Colonic mucosa (tissue), 4 donors: ENCODE data around the gene RCN1. TPM values are rescaled to one million over a fixed set of nuclear protein-coding genes. Genes with fewer than 3 reads are reported as not detected.
A peak's percentile ranks its signal among the peaks of the same experiment; 100 is the strongest.

Experiments used
- DNase-seq: peaks from one replicate; pipeline ENCODE4 v3.0.0-alpha.2; 2020
- H3K27ac ChIP-seq: fragments of 200-600 bp; one replicate; pipeline ENCODE4 v1.8.0; 2021
- H3K27me3 ChIP-seq: fragments of 200-600 bp; one replicate; pipeline ENCODE4 v1.8.0; 2021
- H3K36me3 ChIP-seq: fragments of 200-600 bp; one replicate; pipeline ENCODE4 v1.8.0; 2021
- H3K4me1 ChIP-seq: fragments of 200-600 bp; one replicate; pipeline ENCODE4 v1.8.0; 2021; ENCODE audit warnings: mild to moderate bottlenecking
- H3K4me3 ChIP-seq: fragments of 200-600 bp; one replicate; pipeline ENCODE4 v1.8.0; 2021
- H3K9ac ChIP-seq, 2 donors: one replicate each; pipeline ENCODE4 v1.7.0; 2013; ENCODE audit warnings: control low read depth in 2 of 2, low read depth in 2 of 2, low read length in 2 of 2
- H3K9me3 ChIP-seq: fragments of 200-600 bp; one replicate; pipeline ENCODE4 v1.8.0; 2021
- CTCF ChIP-seq: fragments of 200-600 bp; IDR thresholded peaks from one replicate; pipeline ENCODE4 v1.8.0; 2022; ENCODE audit warnings: antibody characterized with exemption, mild to moderate bottlenecking
- intact Hi-C: fragments of 100-400 bp; cut with DNase I; formaldehyde crosslinking; loops from one replicate; pipeline ENCODE4 v1.14.1; 2022
- total RNA-seq, 2 donors: library from RNA; stranded (reverse); fragmentation: NEBNext Ultra II Directional in 1 of 2; extraction: Animal tissue kit (Norgen Biotek cat#: 25700) in 1 of 2; gene quantifications; one replicate each; pipeline ENCODE4 v1.2.1, GENCODE V29; 2021
- donor health status: healthy.
- donor health status: DM: no; HTN: no; CAD: no.
- donor health status: DM: no; HTN: no; CAD: no.

Gene RCN1
- total RNA-seq, 2 donors from 2014 or later: 51.0 to 52.7 TPM

GRCh38 chr11:32139896-32140520, 49.1 kb downstream of the RCN1 start:
- intact Hi-C loops: no loop called here
- DNase-seq: no peak
- H3K27me3 ChIP-seq: no peaks in the 10 kb centered on the region
- H3K4me1 ChIP-seq: no peaks in the 10 kb centered on the region
- H3K27ac ChIP-seq: no peak overlapping the region
- H3K9me3 ChIP-seq: no peaks in the 10 kb centered on the region
- H3K9ac ChIP-seq: no peak overlapping the region
- TF ChIP-seq CTCF: no peak
- no peak overlapping the region for H3K4me3 ChIP-seq
- no peaks in the 10 kb centered on the region for H3K36me3 ChIP-seq

DNA sequence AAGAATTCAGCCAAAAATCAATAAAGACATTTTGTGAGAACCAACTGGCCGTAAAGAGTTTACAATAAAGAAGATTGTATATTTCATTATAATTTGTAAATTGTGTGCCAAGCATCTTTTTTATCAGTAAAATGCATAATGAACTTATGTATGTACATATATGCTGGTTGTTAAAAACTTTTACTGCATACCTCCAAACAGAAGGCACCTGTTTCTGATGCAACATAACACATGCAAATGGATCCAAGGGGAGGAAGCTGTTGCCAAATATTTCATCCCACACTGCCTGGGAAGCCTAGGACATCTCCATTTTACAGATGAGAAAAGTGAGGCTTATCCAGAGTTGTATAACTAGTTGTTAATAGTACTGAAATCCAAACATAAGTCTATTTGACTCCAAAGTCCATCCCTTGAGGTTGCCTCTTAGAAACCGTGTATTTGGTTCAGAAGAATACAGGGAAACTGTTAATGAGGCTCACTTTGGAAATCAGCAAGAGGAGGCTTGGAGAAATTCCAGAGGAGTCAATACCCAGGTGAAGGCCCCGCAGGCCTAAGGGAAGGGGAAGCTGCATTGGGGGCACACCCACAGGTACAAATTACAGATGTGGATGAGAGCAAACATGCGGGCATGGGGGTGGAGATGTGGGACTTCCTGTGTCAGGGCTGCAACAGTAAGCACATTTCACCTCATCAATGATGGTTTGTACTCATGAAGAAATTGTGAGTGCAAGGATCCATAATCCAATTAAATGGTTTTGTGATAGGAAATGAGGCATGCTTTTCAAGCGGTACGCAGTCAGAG, 51.1 kb downstream of the RCN1 start:
- intact Hi-C loops: no loop called here
- Histone ChIP-seq H3K4me1 (no peaks in the 10 kb centered on the region), H3K4me3 (no peak overlapping the region), H3K36me3 (no peaks in the 10 kb centered on the region), H3K27me3 (no peaks in the 10 kb centered on the region), H3K27ac (no peak overlapping the region), H3K9me3 (no peaks in the 10 kb centered on the region), H3K9ac (no peak overlapping the region)
- no peak for TF ChIP-seq CTCF
- DNase-seq: peak; percentile 24

- DNase-seq: no peak
- H3K36me3 ChIP-seq: no peaks in the 10 kb centered on the region
- intact Hi-C loops: no loop called here
- H3K9ac ChIP-seq: no peak overlapping the region
- H3K4me1 ChIP-seq: no peaks in the 10 kb centered on the region
- H3K9me3 ChIP-seq: no peaks in the 10 kb centered on the region
- H3K4me3 ChIP-seq: no peak overlapping the region
- H3K27me3 ChIP-seq: no peaks in the 10 kb centered on the region
- no peak overlapping the region for H3K27ac ChIP-seq
- TF ChIP-seq CTCF: no peak
These were observed 52.5 kb downstream of the RCN1 start for GRCh38 chr11:32143378-32143777.

DNA sequence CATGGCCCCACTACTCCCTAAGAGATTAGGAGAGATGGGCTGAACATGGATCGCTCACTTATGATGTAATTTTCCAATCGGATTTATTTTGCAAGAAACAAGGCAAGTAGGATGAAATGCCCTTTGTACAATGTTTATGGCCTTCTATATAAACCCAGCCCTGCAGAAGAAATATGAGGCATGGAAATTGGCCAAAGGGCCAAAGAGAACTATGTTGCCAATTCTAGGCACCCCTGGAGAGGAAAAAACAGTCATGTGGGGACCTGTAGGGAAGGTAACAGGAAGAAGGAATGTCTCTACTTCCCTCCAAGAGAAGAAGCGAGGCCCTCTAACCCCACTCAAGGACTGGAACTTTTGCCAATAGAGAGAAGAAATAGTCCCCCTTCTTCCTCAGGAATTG, 54.4 kb downstream of the RCN1 start:
- intact Hi-C loops: no loop called here
- Histone ChIP-seq H3K27me3 (no peaks in the 10 kb centered on the region), H3K27ac (no peak overlapping the region), H3K4me3 (no peak overlapping the region), H3K9me3 (no peaks in the 10 kb centered on the region), H3K9ac (no peak overlapping the region), H3K36me3 (no peaks in the 10 kb centered on the region), H3K4me1 (no peaks in the 10 kb centered on the region)
- no peak for TF ChIP-seq CTCF
- DNase-seq: peak; percentile 39

DNA sequence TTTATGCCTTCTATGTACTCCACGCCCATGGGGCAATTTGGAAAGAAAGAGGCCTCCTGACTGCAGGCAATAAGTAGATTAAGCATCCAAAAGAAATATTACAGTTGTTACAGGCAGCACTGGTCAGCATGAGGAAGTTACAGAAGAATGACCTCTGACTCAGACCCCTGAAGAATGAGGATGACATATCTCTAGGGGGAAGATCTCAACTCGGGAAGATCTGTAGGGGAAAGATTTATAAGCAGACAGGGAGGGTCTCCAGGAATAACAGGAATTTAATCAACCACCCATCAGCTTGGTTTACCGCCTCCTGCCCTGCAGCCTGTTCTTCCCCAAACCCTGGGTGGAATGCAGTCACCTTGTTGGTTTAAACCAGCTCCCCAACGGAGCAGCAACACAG, 58.0 kb downstream of the RCN1 start:
- H3K4me1 ChIP-seq: no peaks in the 10 kb centered on the region
- DNase-seq: no peak
- no peak overlapping the region for H3K4me3 ChIP-seq
- no peak overlapping the region for H3K9ac ChIP-seq
- no peaks in the 10 kb centered on the region for H3K36me3 ChIP-seq
- intact Hi-C loops: no loop called here
- no peak overlapping the region for H3K27ac ChIP-seq
- no peaks in the 10 kb centered on the region for H3K9me3 ChIP-seq
- no peaks in the 10 kb centered on the region for H3K27me3 ChIP-seq
- no peak for TF ChIP-seq CTCF
